ENCODE results near the gene TSGA10IP.
A peak's percentile ranks its signal among the peaks of the same experiment; 100 is the strongest.

TSGA10IP gene

DNA sequence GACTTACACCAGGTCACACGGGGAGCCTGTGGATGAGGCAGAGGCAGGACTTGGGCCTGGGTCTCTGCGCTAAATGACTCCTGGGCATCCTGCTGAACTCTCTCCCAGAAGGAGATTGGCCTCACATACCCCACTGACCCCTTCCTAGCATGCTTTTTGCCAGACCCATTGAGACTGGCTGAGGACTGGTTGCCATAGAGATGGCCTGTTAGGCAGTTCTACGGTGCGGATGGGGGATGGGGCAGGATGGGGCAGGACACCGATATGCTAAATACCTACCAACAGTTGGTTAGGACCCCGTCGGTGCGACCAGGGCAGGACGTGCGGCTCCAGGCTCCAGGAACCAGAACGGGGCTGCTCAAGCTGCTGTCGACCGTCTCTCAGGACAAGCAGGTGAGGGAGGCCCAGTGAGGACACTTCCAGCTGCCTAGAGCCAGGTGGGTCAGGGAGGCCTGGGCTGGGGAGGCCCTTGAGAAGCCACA is at the start of gene TSGA10IP:
TSGA10IP (plus strand) TSS at position 51 of the 482 bp plus-strand sequence; CDS start at position 247, 196 bp downstream.
- Histone ChIP-seq H3K9me3 (ENCODE audit: control insufficient read depth, insufficient read depth, low read length) (no peaks in the 10 kb centered on the region), H3K4me1 (ENCODE audit: control insufficient read depth, insufficient read depth, low read length) (peaks cover 18% of the 10 kb centered on the region), H3K27me3 (ENCODE audit: control insufficient read depth, insufficient read depth, low read length) (no peaks in the 10 kb centered on the region), H3K4me3 (ENCODE audit: low read depth, low read length) (peak within 1 kb of the TSS; percentile 53), H3K36me3 (ENCODE audit: control insufficient read depth, insufficient read depth, low read length) (no peaks in the 10 kb centered on the region), H3K9ac (ENCODE audit: low read depth, low read length) (peak within 1 kb of the TSS; percentile 47)

DNA sequence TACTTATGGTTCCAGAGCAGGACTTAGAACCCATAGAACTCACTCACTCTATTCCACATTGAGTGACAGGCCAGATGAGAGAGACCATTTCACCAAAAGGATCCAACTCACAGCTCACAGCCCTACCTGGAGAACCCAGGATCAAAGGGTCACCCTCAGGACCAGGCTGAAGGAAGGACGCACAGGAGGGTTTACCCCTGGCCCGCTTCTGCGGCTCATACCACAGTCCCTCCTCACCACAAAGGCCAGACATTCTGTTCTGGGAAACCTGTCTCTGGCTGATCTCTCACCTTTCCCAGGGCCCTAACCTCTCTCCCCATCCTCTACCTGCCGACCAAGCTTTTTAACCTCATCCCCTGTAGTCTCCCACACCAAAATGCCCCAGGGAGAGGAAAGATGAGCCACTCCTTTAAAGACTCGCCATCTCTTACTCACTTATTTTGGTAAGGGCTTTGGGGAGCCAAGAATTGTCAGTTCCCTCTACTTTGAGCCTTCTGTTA is 49.7 kb upstream of the TSGA10IP start:
- H3K4me3 ChIP-seq (ENCODE audit: low read depth, low read length), result no peak overlapping the region
- peaks cover 3% of the 10 kb centered on the region for H3K4me1 ChIP-seq (ENCODE audit: control insufficient read depth, insufficient read depth, low read length)
- no peaks in the 10 kb centered on the region for H3K36me3 ChIP-seq (ENCODE audit: control insufficient read depth, insufficient read depth, low read length)
- no peak overlapping the region for H3K9ac ChIP-seq (ENCODE audit: low read depth, low read length)
- H3K27me3 ChIP-seq (ENCODE audit: control insufficient read depth, insufficient read depth, low read length), result peaks cover 30% of the 10 kb centered on the region
- H3K9me3 ChIP-seq (ENCODE audit: control insufficient read depth, insufficient read depth, low read length), result no peaks in the 10 kb centered on the region

DNA sequence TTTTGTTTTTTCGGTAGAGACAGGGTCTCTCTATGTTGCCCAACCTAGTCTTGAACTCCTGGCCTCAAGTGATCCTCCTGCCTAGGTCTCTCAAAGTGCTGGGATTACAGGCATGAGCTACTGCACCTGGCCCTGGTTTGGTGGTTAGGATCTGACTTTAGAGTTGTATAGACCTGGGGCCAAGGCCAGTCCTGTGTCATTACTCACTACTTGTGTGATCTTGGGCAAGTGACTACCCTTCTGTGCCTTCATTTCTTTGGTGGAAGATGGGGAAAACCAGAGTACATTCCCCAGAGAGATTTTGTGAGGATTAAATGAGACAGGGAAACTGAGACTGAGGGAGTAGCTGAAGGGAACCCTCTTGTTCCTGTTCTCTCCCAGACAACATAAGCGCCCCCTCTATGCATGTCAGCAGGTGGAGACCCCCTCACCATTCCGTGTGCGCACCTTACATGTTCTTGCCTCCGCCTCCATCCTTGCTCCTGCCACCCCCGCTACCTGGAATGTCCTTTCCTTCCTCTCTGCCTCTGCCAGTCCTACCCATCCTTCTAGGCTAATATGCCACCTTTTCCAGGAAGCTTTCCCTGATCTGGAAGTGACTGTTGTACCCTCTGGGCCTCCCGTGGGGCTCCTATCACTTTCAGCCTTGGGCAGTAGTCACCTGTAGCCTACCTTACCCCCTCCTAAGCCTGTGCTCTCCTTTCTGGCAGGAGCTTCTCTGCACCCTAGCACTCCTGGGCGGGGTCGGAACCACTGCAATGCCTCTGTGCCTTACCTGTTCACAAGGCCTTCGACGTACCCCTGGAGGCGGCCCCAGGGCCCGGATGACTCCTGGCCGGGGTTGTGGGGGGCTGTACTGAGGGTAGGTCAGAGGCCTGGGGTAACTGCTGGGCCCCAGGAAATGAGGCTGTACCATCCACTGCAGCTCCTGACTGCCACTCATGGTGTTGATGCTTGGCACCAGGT is 49.0 kb upstream of the TSGA10IP start:
- Histone ChIP-seq H3K36me3 (ENCODE audit: control insufficient read depth, insufficient read depth, low read length) (no peaks in the 10 kb centered on the region), H3K4me1 (ENCODE audit: control insufficient read depth, insufficient read depth, low read length) (peaks cover 5% of the 10 kb centered on the region), H3K9me3 (ENCODE audit: control insufficient read depth, insufficient read depth, low read length) (no peaks in the 10 kb centered on the region), H3K9ac (ENCODE audit: low read depth, low read length) (no peak overlapping the region), H3K27me3 (ENCODE audit: control insufficient read depth, insufficient read depth, low read length) (peaks cover 36% of the 10 kb centered on the region), H3K4me3 (ENCODE audit: low read depth, low read length) (no peak overlapping the region)

DNA sequence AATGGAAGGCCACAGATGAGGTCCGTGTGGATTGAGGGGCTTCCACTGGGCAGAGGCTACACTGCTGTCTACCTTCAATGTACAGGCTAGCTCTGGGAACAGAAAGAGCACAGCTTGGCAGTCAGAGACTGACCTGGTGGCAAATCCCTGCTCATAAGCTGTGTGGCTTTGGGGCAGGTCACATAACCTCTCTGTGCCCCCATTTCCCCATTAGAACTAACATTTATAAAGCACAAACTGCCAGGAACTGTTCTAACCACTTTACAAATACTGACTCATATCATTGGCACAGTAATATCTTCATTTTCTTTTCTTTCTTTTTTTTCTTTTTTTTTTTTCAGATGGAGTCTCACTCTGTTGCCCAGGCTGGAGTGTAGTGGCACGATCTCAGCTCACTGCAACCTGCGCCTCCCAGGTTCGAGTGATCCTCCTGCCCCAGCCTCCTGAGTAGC is 48.2 kb upstream of the TSGA10IP start:
- Histone ChIP-seq H3K27me3 (ENCODE audit: control insufficient read depth, insufficient read depth, low read length) (peaks cover 36% of the 10 kb centered on the region), H3K9me3 (ENCODE audit: control insufficient read depth, insufficient read depth, low read length) (no peaks in the 10 kb centered on the region), H3K4me3 (ENCODE audit: low read depth, low read length) (no peak overlapping the region), H3K36me3 (ENCODE audit: control insufficient read depth, insufficient read depth, low read length) (no peaks in the 10 kb centered on the region), H3K4me1 (ENCODE audit: control insufficient read depth, insufficient read depth, low read length) (peaks cover 3% of the 10 kb centered on the region), H3K9ac (ENCODE audit: low read depth, low read length) (no peak overlapping the region)

DNA sequence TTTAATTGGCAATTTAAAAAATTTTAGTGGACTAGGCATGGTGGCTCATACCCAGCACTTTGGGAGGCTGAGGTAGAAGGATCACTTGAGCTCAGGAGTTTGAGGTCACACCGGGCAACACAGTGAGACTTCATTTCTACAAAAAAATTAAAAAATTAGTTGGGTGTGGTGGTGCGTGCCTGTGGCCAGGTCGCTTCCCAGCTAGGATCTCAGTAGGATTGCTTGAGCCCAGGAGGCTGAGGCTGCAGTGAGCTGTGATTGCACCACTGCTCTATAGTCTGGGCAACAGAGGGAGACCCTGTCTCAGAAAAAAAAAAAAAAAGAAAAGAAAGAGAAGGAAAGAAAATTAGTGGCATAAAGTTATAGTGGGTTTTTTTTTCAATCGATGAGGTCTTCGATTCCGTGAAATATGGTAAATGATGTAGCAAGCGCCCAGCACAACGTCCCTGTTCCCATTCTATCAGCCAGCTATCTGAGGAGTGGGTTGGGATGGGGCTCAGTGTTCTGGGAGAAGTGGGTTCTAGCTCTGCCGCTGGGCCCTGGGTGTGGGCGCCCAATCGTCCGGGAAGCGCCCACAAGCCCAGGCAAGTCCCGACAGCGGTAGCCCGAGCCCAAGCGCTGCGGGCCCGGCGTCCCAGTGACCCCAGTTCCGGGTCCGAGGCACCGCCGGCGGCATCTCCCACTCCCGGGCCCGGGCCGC is 46.5 kb upstream of the TSGA10IP start:
- Histone ChIP-seq H3K9me3 (ENCODE audit: control insufficient read depth, insufficient read depth, low read length) (no peaks in the 10 kb centered on the region), H3K4me1 (ENCODE audit: control insufficient read depth, insufficient read depth, low read length) (peaks cover 6% of the 10 kb centered on the region), H3K9ac (ENCODE audit: low read depth, low read length) (no peak overlapping the region), H3K36me3 (ENCODE audit: control insufficient read depth, insufficient read depth, low read length) (no peaks in the 10 kb centered on the region), H3K4me3 (ENCODE audit: low read depth, low read length) (peak overlapping the region; percentile 74), H3K27me3 (ENCODE audit: control insufficient read depth, insufficient read depth, low read length) (peaks cover 52% of the 10 kb centered on the region)

- H3K27me3 ChIP-seq (ENCODE audit: control insufficient read depth, insufficient read depth, low read length), result peaks cover 54% of the 10 kb centered on the region
- H3K4me1 ChIP-seq (ENCODE audit: control insufficient read depth, insufficient read depth, low read length), result peaks cover 6% of the 10 kb centered on the region
- H3K9ac ChIP-seq (ENCODE audit: low read depth, low read length), result peak overlapping the region; percentile 47
- H3K4me3 ChIP-seq (ENCODE audit: low read depth, low read length), result peak overlapping the region; percentile 74
- no peaks in the 10 kb centered on the region for H3K36me3 ChIP-seq (ENCODE audit: control insufficient read depth, insufficient read depth, low read length)
- H3K9me3 ChIP-seq (ENCODE audit: control insufficient read depth, insufficient read depth, low read length), result no peaks in the 10 kb centered on the region
Measured at GRCh38 chr11:65899356-65900124, 45.7 kb upstream of the TSGA10IP start.

- Histone ChIP-seq H3K9me3 (ENCODE audit: control insufficient read depth, insufficient read depth, low read length) (no peaks in the 10 kb centered on the region), H3K4me1 (ENCODE audit: control insufficient read depth, insufficient read depth, low read length) (peaks cover 6% of the 10 kb centered on the region), H3K27me3 (ENCODE audit: control insufficient read depth, insufficient read depth, low read length) (peaks cover 56% of the 10 kb centered on the region), H3K36me3 (ENCODE audit: control insufficient read depth, insufficient read depth, low read length) (no peaks in the 10 kb centered on the region), H3K9ac (ENCODE audit: low read depth, low read length) (peak within 1 kb of the TSS; percentile 47), H3K4me3 (ENCODE audit: low read depth, low read length) (peak within 1 kb of the TSS; percentile 74)
Measured at GRCh38 chr11:65900125-65900898, 45.0 kb upstream of the TSGA10IP start, which contains the start of gene FOSL1. TSS of gene FOSL1 (minus strand) at chr11:65900388. CDS start at chr11:65900339, 49 bp downstream.

DNA sequence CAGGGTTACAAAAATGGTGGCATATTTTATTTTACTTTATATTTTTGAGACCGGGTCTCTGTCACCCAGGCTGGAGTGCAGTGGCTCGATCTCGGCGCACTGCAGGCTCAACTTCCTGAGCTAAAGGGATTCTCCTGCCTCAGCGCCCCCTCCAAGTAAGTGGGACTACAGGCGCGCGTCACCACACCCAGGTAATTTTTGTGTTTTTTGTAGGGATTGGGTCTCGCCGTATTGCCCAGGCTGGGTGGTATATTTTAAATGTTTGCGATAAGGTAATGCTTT is 44.4 kb upstream of the TSGA10IP start:
- Histone ChIP-seq H3K36me3 (ENCODE audit: control insufficient read depth, insufficient read depth, low read length) (no peaks in the 10 kb centered on the region), H3K9ac (ENCODE audit: low read depth, low read length) (no peak overlapping the region), H3K4me1 (ENCODE audit: control insufficient read depth, insufficient read depth, low read length) (peaks cover 6% of the 10 kb centered on the region), H3K27me3 (ENCODE audit: control insufficient read depth, insufficient read depth, low read length) (peaks cover 55% of the 10 kb centered on the region), H3K4me3 (ENCODE audit: low read depth, low read length) (peak overlapping the region; percentile 30), H3K9me3 (ENCODE audit: control insufficient read depth, insufficient read depth, low read length) (no peaks in the 10 kb centered on the region)

- no peak overlapping the region for H3K9ac ChIP-seq (ENCODE audit: low read depth, low read length)
- H3K4me3 ChIP-seq (ENCODE audit: low read depth, low read length), result no peak overlapping the region
- H3K27me3 ChIP-seq (ENCODE audit: control insufficient read depth, insufficient read depth, low read length), result peaks cover 58% of the 10 kb centered on the region
Measured at GRCh38 chr11:65903068-65903481, 42.2 kb upstream of the TSGA10IP start.

GRCh38 chr11:65903715-65904114 is 41.6 kb upstream of the TSGA10IP start:
- peaks cover 52% of the 10 kb centered on the region for H3K27me3 ChIP-seq (ENCODE audit: control insufficient read depth, insufficient read depth, low read length)
- no peaks in the 10 kb centered on the region for H3K9me3 ChIP-seq (ENCODE audit: control insufficient read depth, insufficient read depth, low read length)
- no peak overlapping the region for H3K9ac ChIP-seq (ENCODE audit: low read depth, low read length)
- peaks cover 6% of the 10 kb centered on the region for H3K4me1 ChIP-seq (ENCODE audit: control insufficient read depth, insufficient read depth, low read length)
- H3K4me3 ChIP-seq (ENCODE audit: low read depth, low read length), result no peak overlapping the region
- H3K36me3 ChIP-seq (ENCODE audit: control insufficient read depth, insufficient read depth, low read length), result no peaks in the 10 kb centered on the region

More at GRCh38 chr11:65903068-65903481, 42.2 kb upstream of the TSGA10IP start:
- peaks cover 6% of the 10 kb centered on the region for H3K4me1 ChIP-seq (ENCODE audit: control insufficient read depth, insufficient read depth, low read length)
- H3K36me3 ChIP-seq (ENCODE audit: control insufficient read depth, insufficient read depth, low read length), result no peaks in the 10 kb centered on the region
- no peaks in the 10 kb centered on the region for H3K9me3 ChIP-seq (ENCODE audit: control insufficient read depth, insufficient read depth, low read length)
